GM18498 (cell line): ENCODE results near the gene FFAR2.
"Not testable (repeated sequence)": the region's sequence is repeated elsewhere in the genome, so short reads cannot be mapped to it uniquely, and the experiment has no call there.

ENCODE experiments used
- ATAC-seq: cut with Tn5 transposase; IDR thresholded peaks from one replicate; pipeline ENCODE4 v1.9.1; 2021; ENCODE audit warnings: mild to moderate bottlenecking, moderate library complexity; ENCODE audit not compliant: unreplicated experiment

The FFAR2 gene

DNA sequence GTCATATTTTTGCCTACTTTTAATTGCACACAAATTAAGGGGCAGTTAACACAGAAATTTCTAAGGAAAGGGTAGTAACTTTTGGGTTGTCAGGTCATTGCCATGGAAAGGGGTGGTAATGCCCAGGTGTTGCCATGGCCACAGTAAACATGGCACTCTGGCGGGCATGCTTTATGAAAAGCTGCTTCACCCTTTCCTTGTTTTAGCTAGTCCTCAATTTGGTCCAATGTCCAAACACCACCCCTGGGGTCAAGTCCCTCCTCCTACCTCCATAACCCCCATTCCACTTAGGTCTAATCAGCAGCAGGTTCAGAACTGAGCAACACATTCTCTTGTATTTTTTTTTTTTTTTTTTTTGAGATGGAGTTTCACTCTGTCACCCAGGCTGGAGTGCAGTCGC is 6.6 kb downstream of the FFAR2 start:
- no peak for ATAC-seq

DNA sequence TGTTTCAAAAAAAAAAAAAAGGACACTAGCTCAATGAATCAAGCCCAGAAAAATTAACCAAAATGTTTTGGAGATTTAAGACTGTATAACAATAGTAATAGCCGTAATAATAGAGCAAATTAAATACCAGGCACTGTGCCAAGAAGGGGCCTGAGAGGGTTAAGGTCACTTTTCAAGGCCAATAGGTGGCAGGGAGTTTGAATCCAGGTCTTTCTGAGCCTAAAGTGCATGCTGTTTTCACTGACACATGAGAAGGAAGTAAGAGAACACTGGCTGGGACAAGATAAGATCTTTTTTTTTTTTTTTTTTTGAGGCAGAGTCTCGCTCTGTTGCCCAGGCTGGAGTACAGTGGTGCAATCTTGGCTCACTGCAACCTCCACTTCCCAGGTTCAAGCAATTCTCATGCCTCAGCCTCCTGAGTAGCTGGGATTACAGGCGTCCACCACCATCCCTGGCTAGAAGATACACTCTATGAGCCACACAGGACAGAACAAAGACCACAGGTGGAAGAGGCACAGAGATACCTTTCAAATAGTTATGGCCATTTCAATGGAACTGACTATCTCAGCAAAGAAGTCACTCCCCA is 7.7 kb downstream of the FFAR2 start:
- no peak for ATAC-seq

DNA sequence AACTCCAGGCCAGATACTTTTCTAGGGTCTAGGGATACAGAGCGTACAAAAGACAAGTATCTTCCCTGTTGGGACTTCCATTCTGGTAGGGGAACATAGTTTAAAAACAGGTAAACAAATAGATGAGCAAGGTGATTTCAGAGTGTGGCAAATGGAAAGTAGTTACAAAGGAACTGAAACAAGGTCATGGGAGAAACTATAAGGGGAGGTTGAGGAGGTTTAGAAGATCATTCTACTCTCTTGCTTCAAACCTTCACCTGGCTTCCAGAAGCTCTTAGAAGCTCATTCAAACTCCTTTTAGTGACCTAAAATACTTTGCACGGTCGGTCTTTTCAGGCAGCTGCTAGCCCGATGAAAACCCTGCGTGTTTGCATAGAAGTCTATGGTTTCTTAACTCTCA is 9.1 kb downstream of the FFAR2 start:
- no peak for ATAC-seq

DNA sequence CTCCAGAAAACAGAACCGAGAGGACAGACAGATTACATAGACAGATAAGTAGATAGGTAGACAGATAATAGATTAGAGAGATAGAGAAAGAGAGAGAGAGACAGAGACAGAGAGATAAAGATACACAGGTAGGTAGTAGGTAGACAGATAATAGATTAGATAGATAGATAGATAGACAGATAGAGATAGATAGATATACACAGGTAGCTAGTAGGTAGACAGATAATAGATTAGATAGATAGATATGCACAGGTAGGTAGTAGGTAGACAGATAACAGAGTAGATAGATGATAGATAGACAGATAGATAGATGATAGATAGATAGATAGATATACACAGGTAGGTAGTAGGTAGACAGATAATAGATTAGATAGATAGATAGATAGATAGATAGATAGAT is 10.1 kb downstream of the FFAR2 start:
- no peak for ATAC-seq

DNA sequence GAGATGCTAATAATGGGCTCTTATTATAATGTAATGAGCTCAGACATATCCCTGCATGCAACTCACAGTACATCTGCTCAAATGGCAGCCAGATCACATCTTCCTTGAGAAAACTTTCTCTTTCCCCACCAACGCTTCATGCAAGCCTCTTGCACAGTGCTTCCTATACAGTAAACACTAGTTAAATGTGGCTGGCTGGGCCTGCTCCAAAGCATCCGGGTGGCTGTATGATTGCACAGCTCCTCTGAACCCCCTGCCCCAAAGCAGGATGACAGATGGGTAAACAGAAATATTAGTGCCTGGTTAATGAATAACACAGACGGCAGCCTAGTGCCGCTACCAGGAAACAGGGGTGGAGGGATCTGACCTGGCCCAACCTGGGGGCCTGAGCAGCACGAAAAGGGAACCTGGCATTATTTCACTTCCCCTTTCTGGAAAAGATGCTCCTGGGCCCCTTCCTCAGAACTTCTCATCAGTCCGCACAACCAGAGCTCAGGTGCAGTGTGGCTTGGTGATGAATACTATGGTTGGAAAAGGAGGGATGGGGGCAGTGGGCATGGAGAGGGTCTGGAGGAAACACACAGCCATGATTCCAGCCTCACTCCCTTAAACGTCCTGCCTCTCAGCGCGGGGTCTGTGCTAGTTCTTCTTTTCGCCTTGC is 10.8 kb downstream of the FFAR2 start:
- peak; percentile 49 for ATAC-seq

DNA sequence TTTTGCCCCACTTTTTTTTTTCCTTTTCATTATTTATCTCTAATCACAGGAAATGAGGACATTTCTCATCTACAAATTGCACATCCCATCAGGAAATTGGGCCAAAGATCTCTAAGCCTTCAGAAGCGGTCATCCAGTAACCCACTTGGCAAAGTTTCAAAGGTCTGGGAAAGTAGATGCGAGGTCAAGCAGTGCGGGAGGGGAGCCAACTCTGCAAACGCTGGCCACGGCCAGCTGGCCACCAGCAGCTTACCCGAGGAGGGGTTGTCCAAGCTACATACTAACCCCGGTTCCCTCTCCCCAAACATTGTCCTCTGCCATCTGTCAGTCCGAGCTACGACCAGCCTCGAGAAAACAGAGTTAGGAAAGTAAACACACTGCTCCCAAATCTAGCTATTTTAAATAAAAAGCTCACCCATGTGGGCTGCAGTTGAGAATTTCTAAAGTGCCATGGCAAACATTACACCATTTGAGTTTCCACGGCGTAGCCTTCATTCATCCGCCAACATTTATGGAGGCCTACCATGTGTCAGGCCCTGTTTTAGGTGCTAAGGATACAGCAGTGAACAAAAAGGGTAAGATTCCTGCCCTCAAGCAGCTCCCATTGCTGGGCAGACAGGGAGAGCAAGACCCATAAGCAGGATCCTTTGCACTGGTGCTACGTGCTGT is 11.5 kb downstream of the FFAR2 start:
- no peak for ATAC-seq

DNA sequence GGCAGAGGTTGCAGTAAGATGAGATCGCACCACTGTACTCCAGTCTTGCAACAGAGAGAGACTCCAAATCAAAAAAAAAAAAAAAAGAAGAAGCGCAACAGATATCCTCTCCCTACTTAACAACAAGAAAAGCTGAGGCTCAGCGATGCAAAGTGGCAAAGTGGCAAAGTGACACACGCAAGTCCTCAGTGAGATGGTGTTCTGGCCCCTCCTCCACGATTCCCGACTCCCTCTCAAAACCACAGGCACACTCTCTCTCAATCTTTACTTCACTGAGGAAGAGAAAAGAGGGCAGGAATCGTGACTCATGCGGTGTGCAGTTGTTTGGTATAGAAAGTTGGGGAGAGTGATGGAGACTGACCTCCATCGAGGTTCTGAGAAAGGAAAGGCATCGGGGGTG is 12.6 kb downstream of the FFAR2 start:
- ATAC-seq: no peak

DNA sequence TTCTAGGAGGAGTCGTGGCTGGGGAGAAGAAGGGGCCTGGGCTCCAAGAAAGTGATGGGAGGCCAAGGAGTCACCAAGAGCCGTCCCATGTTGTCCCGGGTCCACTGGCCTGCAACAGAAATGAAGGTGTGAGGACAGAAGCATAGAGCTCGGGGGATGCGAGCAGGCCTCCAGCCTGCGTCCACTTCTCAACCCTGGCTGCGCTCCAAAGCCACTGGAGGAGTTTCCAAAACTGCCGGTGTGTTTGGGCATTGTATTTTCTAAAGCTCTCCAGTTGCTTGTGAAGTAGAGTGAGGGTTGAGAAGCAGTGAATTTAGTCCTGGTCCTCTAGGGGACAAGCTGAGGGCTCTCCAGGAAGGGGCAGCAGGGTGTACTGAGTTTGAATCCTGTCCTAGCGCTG is 13.0 kb downstream of the FFAR2 start:
- no peak for ATAC-seq

DNA sequence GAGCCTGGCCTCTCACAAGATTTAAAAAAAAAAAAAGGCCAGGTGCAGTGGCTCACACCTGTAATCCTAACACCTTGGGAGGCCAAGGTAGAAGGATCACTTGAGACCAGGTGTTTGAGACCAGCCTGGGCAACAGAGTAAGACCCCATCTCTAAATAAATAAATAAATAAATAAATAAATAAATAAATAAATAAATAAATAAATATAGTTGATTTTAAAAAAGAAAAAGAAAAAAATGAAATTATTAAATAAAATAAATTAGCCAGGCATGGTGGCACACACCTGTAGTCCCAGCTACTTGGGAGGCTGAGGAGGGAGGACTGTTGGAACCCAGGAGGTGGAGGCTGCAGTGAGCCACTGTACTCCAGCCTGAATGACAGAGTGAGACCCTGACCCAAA is 13.7 kb downstream of the FFAR2 start:
- not testable (repeated sequence) for ATAC-seq

DNA sequence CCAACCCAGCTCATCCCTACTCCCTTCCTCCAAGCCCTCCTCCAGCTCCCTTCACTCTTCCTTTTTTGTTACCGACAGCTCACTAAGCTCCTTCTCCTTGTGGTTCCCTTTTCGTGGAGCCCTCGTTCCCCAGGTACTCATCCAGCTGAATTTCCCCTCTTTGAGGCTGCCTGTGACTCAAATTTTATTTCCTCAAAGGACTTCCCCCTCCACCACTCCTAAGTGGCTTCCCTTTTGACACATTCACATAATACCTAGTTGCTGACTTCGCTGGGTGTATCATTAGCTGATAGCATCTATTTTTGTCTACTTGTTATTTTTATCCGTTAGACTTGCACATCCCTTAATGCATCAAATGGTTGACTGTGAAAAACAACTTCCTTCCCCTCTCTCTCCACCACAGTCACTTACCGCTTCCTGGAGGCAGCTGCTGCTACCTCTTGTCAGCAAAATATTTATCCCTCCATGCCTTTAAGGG is 14.5 kb downstream of the FFAR2 start:
- ATAC-seq: peak; percentile 69

DNA sequence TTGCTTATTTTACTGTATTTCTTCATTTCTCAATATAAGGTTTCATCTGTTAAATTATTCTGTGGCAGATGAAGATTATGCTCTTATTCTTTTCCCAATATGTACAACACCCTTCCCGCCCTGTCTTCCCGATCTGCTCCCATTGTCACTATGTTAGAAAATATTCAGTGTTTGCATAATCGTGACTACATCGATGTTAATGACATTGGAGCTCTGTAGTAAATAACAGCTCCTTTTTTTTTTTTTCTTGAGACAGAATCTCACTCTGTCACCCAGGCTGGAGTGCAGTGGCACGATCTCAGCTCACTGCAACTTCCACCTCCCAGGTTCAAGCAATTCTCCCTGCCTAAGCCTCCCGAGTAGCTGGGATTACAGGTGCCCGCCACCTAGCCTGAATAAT is 14.9 kb downstream of the FFAR2 start:
- not testable (repeated sequence) for ATAC-seq

DNA sequence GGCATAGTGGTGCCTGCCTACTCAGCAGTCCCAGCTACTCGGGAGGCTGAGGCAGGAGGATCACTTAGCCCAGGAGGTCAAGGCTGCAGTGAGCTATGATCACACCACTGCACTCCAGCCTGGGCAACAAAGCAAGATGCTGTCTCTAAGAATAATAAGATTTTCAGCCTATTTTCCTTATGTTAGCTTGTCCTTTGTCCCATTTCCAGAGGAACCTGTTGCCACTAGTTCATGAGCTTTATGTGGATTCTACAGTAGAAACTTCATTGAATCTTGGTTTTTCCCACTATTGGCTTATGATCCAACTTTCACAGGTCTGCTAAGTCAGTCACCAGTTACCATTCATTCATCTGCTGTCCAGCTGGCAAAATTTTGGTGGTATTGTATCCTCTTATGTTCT is 18.2 kb downstream of the FFAR2 start:
- ATAC-seq: no peak

DNA sequence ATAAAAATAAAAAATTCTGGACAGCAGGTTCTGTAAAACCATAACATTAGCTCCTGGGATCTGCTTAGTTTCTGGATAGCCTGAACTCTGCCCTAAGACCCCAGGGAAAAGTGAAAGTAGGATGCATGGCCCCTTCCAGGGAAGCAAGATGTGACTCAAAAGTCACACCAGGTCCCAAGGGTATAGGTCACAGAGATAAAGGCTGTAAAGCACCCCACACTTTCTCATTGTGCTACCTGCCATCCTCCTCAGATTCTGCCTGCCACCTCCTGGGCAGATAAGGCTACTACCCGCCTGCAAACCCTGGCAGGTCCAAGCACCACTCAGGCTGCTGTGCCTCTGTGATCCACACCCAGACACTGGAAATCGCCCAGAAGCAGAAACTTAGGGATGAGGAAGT is 20.6 kb downstream of the FFAR2 start:
- ATAC-seq: peak; percentile 68

DNA sequence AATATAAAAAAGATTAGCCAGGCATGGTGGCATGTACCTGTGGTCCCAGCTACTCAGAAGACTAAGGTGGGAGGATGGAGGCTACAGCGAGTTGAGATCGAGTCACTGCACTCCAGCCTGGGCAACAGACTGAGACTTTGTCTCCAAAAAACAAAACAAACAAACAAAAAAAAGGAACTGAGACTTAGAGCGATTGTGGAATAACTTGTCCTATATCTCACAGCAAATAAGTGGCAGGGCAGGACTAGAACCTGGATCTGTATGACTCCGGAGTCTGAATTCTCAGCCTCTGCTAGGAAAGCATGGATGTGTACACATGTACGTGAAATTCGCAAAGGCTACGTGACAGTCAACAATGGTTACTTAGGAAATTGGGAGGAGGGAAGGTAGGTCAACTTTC is 22.1 kb downstream of the FFAR2 start:
- no peak for ATAC-seq

DNA sequence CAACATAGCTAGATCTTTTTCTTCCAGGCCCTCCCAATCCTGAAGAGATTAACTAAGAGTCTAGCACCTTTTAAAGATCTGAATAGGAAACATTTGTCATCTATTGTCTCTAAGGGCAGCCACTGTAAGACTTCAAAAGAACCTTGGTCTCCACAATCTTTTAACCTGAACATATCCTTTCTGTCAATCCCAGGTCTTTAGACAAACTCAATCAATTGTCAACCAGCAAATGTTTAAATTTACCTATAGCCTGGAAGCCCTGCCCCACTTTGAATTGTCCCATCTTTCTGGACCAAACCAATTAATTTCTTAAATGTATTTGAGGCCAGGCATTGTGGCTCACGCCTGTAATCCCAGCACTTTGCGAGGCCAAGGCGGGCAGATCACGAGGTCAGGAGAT is 23.0 kb downstream of the FFAR2 start:
- ATAC-seq: not testable (repeated sequence)

DNA sequence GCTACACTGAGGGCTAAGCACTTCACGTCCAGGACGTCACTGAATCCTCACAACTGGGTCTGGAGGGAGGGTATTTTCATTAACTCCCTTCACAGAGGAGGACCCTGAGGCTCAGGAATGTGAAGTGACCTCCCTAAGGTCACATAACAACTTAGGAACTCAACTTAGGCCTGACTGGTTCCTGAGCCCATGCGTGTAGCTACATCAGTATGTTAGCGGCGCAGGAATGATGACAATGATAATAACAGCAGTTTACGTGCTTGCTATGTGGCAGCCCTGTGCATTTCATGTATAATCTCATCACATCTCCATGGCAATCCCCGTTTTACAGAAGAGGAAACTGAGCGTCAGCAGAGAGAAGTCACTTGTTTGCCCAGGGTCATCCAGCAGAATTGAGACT is 23.9 kb downstream of the FFAR2 start:
- no peak for ATAC-seq

DNA sequence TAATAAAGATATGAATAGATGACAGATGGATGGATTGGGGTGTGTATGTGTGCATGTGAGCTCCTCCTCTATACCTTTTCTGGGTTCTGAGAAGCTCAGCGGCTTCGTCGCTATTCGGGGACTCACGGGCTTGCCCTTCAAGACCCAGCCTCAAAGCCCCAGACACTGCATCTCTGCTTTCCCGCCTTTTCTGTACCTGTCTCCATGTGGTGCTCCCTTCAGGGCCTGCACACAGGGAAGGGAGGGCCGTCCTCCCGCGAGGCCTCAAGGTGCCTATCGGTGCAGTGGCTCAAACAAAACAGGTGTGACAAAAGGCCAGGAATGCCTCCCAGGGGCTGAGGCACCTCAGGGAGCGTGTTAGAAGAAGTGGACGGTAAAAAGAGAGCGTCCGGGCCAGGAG is 26.0 kb downstream of the FFAR2 start:
- no peak for ATAC-seq

DNA sequence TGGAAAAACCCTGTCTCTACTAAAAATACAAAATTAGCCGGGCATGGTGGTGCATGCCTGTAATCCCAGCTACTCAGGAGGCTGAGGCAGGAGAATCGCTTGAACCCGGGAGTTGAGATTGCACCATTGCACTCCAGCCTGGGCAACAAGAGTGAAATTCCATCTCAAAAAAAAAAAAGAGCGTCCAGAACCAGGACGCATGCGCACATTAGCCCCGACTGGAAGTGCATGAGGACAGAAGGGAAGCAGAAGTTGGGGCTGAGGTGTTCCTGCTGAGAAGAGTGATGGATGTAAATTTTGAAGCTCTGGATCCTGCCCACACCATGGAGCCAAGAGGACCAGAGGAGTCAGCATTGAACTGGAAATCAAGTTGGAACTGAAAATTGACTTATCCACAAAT is 26.5 kb downstream of the FFAR2 start:
- not testable (repeated sequence) for ATAC-seq

DNA sequence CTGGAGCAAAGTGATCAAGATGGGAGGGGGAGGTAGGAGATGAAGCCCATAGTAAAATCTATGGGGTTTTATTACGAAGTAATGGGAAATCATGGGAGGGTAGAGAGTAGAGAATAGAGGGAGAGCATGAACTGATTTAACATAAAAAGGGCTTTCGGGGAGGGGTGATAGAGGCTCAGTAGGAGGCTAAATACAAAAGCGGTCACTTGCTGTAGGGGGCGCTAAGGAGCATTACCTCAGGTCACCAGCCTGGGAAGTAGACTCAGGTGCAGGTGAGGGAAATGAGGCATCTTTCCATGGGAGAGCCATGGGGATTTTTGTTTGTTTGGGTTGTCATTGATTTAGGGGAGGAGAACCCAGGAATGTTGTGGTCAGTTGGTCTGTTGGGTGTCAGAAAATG is 28.1 kb downstream of the FFAR2 start:
- no peak for ATAC-seq

DNA sequence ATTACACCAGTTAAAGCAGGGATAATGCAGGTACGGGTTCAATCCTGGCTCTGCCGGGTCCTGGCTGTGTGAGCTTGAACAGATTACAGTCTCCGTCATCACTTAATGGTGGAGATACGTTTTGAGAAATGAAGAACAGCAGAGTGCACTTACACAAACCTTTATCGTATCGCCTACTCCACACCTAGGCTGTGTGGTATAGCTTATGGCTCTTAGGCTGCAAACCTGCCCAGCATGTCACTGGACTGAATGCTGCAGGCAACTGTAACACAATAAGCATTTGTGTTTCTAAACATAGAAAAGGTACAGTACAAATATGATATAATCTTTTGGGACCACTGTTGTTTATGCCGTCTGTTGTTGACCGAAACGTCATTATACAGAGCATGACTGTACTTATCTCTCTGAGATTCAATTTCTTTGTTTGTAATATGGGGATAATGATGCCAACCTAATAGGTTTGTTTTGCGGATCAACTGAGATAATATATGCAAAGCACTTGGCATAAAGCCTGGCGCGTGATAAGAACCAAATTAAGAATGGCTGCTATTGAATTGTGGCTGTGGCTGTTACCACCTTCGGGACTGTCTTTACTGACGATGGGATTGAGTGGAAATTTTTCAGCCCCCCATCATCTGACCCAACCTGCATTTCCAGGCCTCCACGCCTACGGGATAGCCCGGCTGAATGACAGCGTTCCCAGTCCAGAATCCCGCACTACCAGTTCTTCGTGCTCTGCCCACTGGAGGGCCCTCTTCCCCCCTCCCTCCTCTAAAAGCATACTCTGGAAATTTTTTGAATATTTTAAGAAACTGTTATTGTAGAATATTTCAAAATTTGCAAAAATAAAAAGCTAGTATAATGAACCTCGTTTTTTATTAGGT is 31.0 kb downstream of the FFAR2 start:
- no peak for ATAC-seq

DNA sequence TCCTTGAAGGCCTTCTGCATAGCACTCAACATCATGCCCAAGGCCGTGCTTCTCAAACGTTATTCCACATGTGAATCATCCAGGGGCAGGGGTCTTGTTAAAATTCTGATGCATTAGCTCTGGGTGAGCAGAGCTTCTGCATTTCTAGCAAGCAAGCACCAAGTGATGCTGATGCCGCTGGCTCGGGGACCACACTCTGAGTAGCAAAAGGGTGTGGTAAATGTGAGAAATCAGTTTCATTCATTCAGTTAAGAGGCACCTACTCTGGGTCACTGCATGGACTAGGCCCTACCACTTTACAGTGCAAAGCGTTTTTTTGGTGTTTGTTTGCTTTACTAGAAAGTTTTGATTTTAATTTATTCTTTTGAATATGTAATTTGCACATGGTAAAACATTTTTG is 35.0 kb downstream of the FFAR2 start:
- ATAC-seq: no peak
